ENCODE results near the gene RFC4.
"Not testable (repeated sequence)": the region's sequence is repeated elsewhere in the genome, so short reads cannot be mapped to it uniquely, and the experiment has no call there.

RFC4 gene

DNA sequence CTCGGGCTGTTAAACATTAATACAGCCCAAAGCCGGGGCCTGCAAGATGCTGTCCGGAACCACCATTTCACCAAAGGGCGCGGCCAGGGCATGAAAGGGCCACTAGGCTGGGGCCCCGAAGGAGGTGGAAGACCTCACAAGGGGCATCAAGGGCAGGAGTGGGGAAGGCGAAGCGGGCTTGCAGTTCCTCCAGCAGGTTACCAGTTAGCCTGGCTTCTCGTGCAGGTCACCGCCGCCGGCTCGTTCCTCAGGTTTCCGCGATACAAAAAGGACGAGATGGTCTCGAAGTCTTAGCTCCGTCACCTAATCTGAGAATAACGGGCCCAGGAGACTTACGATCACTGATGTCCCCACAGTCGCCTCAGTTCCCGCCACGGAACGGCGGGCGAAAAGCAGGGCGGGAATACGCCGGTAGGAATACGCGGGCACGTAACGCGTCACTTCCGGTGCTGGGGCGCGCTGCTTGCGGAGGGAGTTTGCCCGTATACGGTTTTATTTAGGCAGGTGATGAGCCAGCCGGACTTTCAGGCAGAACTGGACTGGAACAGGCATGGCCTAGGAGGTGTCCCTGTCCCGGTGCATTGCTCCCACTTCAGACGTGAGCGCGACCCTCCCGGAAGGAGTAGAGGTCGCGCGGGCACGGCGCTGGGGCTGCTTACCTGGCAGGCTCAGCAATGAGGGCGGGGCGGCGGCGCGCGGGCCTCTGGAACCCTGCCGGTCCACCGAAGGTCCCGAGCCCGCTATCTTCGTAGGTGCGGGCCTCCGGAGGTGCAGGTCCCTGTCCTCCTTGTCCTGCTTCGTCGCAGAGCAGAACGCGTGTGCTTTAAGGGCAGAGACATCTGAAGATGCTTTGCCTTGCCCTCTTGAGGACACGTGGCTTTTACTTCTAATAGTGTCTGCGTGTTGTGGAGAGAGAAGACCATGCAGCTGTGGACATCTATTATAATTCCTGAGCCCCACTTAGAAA lies at the start of gene RFC4:
TSS of gene RFC4 (minus strand) at position 394 of the 967 bp plus-strand sequence. CDS start 1,769 bp downstream, outside the sequence.
- DNase-seq, result peak; percentile 92

DNA sequence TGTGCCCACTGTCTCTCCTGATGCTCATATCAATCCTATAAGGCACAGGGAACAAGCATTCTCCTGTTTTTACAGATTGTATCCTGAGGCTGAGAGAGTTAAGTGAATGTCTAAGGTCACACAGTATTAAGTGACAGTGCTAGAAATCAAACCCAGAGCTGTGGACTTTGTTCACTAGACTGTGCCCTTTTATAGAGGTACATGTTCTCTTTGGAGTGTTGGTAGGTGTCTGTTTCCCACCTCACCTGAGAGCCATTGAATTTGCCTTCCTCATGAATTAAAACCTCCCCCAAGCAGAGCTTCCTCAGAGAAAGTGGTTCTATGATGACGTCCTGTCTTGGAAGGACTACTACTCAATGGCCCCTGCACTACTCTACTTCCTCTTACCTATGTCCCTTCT lies 48.7 kb upstream of the RFC4 start:
- DNase-seq, result no peak

DNA sequence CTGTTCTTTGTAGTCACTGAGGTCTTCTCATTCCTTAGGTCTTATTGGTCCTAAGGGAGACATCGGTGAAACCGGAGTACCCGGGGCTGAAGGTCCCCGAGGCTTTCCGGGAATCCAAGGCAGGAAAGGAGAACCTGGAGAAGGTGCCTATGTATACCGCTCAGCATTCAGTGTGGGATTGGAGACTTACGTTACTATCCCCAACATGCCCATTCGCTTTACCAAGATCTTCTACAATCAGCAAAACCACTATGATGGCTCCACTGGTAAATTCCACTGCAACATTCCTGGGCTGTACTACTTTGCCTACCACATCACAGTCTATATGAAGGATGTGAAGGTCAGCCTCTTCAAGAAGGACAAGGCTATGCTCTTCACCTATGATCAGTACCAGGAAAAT lies 47.9 kb upstream of the RFC4 start:
- DNase-seq, result no peak

DNA sequence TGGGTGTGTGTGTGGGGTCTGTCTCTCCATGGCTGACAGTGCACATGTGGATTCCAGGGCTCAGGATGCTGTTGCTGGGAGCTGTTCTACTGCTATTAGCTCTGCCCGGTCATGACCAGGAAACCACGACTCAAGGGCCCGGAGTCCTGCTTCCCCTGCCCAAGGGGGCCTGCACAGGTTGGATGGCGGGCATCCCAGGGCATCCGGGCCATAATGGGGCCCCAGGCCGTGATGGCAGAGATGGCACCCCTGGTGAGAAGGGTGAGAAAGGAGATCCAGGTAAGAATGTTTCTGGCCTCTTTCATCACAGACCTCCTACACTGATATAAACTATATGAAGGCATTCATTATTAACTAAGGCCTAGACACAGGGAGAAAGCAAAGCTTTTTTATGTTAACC lies 46.7 kb upstream of the RFC4 start:
- DNase-seq, result no peak

DNA sequence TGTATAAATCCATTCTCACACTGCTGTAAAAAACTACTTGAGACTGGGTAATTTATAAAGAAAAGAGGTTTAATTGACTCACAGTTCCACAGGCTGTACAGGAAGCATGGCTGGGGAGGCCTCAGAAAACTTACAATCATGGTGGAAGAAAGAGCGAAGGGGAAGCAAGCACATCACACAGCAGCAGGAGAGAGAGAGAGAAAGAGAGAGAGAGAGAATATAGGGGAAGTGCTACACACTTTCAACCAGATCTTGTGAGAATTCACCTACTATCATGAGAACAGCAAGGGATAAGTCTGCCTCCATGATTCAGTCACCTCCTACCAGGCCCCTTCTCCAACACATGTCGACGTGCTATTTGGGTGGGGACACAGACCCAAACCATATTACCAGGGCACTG lies 45.6 kb upstream of the RFC4 start:
- DNase-seq, result not testable (repeated sequence)

DNA sequence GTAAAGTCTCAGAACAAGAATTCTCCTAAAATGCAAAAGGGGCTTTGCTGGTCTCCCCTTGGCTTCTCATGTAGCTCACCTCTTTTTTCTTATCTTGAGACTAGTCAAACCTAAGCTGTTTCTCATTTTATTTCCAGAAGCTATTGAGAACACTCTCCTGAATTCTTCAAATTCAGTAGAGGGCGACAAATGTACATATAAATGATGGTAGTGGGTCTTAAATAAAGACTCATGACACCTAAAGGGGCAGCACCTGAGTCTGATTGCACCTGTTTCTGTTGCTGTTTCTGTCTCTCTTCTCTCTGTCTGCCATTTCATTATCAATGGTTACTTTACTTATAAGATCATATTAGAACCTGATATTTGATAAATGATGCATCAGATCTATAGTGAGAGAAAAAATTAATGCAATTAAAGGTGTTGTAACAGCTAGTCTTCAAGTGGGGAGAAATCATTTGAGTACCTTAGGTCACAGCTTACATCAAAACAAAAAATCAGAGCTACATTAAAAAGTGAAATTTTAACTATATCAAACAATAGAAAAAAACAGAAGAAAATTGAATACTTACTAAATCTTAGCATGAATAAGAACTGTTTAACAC lies 43.2 kb upstream of the RFC4 start:
- DNase-seq, result no peak

GRCh38 chr3:186847437-186847836 lies 41.2 kb upstream of the RFC4 start:
- DNase-seq, result no peak

GRCh38 chr3:186845756-186846155 lies 39.5 kb upstream of the RFC4 start:
- no peak for DNase-seq

GRCh38 chr3:186844908-186845307 lies 38.6 kb upstream of the RFC4 start:
- DNase-seq, result no peak

GRCh38 chr3:186843039-186843432 lies 36.8 kb upstream of the RFC4 start:
- no peak for DNase-seq

DNA sequence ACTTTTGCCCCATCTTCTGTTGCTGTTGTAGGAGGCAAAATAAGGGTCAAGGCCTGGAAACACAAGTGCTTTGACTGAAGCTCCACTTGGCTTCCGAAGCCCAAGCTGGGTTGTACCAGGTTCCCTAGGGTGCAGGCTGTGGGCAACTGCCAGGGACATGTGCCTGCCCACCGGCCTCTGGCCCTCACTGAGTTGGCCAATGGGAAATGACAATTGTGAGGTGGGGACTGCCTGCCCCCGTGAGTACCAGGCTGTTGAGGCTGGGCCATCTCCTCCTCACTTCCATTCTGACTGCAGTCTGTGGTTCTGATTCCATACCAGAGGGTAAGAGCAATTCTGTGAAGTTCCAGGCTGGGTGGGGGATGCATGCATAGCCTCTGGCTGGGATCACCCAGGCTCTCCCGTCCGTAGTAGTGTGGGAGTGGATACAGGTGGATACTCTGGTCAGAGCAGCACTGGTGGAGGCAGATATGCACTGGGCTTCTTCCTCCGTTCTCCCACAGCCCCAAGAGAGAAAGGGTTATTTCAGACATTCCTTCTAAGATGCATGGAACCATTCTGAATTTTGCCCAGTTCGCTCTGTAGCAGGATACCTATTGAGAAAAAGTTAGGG lies 36.2 kb upstream of the RFC4 start, which contains the start of gene ADIPOQ:
TSS of gene ADIPOQ (plus strand) at position 285 of the 613 bp plus-strand sequence. CDS start 10,349 bp downstream, outside the sequence.
- DNase-seq, result no peak

DNA sequence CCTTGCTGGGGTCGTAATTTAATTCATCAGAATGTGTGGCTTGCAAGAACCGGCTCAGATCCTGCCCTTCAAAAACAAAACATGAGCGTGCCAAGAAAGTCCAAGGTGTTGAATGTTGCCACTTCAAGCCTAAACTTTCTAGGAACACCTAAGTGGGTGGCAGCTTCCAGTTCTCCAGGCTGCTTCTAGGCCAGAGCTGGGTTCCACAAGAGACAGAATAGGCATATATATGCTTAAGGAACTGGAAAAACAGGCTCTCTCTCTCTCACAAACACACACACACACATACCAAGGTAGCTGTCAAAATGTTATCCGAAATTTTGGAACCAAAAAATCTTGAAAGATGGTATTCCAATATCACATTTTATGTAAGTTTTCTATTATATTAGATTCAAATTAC lies 35.3 kb upstream of the RFC4 start:
- no peak for DNase-seq

- DNase-seq, result peak; percentile 58
Observed at GRCh38 chr3:186839874-186840641, 33.8 kb upstream of the RFC4 start.

DNA sequence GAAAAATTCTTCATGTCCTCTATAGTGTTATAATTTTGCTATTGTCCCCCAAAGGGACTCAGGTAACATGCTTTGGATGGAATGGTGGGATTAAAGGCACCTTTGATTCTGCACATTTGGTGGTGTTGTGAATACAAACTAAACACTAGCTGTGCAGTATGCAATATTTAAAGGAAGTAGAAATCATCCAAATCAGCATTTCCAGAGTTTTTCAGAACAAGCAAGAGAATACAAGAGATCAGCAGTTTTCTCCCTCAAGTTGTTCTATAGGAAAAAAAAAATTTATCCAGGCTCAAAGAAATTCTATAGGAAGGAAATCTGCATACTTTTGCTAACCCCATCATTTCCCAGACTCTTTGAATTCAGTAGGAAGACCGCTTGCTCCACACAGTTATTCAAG lies 26.0 kb upstream of the RFC4 start:
- no peak for DNase-seq

- DNase-seq, result no peak
Observed at GRCh38 chr3:186831798-186832197, 25.5 kb upstream of the RFC4 start.

- no peak for DNase-seq
Observed at GRCh38 chr3:186828340-186828739, 22.1 kb upstream of the RFC4 start.

DNA sequence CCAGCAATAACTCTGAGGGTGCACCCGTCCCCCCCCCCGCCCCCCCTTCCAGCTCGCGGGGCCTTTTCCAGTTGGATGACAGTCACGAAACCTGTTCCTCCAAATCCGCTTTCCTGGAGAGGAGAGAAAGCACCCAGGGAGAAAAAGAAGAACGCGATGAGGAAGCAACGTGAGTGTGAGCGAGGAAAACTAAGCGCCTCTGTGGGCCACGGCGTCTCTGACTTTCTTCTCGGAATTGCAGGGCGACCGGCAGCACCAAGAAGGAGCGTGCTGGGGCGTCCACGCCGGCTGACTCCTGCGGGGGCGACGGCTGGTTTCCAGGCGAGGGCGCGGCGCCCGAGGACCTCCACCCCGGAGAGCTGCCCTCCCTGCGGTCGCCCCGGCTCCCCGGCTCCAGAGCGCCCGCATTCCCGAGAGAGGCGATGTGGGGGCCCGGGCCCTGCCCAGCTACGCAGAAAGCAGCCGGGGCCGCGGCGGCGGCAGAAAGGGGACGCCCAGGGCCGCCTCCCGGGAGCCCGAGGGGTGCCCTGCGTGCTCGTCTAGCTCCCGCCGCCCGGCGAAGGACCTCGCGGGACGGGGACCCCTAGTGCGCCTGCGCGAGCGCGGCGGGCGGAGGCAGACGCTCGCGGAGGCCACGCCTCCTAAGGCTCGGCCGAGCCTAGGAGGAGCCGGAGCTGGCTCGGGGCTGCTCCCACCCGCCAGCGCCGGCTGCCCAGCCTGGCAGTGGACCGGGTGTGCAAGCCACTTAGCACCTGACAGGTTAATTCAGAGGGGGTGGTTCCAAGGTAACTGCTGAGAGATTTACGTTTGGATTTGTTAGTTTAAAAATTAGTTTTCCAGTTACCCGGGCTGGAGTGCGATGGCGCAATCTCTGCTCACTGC lies 20.9 kb upstream of the RFC4 start:
- DNase-seq, result peak; percentile 84

- no peak for DNase-seq
Observed at GRCh38 chr3:186826410-186826975, 20.2 kb upstream of the RFC4 start.

DNA sequence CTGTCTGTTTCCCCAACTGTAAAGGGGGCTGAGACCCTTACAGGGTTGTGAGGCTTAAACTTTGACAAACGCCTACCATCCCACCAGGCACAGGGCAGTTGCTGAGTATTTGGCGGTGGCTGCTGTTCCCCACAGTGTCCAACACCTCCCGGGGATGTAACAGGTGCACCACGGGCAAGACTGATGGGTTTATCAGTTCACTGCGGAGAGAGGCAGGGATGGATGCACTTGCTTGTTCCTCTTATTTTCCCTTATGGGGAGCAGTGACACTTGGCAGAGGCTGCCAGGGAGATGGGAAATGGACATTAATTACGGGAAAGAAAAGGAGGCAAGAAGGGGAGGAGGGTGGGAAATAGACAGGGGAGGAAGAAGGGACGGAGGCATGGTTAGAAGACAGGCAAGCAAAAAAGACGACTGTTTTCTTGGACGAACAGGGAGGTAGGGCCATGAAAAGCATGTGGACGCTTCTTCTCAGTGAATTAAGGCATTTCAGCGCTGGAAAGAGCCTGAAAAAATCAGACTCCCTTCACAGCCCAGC lies 19.7 kb upstream of the RFC4 start:
- DNase-seq, result no peak

DNA sequence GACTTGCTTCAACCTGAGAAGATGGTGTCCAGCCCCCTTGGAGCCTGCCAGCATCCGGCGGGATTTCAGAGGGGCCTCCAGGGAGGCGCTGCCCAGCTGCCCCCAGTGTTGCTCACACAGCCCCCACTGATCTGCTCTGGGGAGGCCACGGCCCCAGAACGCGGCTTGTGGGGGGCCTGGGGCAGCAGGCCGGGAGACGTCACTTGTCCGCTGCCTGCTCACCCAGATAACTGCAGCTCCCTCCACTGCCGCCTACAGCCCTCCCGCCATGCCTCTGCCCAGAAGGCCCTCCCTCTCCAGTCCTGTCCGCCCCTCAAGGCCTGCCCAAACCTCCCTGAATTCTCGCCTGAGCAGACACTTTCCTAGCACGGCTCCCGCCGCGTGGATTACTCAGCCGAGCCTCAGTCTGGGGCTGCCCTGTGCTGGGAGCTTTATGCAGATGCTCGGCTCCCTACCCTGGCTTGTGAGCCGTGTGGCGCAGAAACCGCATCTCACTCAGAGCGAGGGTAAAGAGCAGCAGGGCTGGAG lies 19.1 kb upstream of the RFC4 start:
- no peak for DNase-seq
